ENCODE results near the gene LIN7A. TPM values are rescaled to one million over a fixed set of nuclear protein-coding genes. Genes with fewer than 3 reads are reported as not detected.
A peak's percentile ranks its signal among the peaks of the same experiment; 100 is the strongest.

The LIN7A gene
- total RNA-seq, 1 donor from 2014 or later, result 27.7 TPM

DNA sequence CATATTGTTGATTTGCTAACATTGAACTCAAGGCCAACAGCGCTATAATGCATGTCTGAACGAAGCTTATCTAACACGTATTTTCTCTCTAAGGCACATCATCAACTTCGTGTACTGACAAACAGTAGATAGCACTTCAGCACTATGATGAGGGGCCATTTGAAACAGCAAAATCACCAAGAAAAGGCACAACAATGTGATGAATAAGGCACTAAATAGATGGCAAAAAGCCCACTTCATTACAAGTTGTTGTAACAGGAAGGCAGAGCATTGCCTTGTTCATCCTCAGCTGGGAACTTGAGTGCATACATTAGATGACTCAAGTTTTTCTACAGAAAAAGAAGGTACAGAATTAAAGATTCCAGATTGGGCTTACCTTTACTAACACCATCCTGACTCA, 75.2 kb downstream of the LIN7A start:
- no peak overlapping the region for H3K27ac Mint-ChIP-seq (ENCODE audit: unreplicated experiment)
- TF ChIP-seq, protein P1, sequence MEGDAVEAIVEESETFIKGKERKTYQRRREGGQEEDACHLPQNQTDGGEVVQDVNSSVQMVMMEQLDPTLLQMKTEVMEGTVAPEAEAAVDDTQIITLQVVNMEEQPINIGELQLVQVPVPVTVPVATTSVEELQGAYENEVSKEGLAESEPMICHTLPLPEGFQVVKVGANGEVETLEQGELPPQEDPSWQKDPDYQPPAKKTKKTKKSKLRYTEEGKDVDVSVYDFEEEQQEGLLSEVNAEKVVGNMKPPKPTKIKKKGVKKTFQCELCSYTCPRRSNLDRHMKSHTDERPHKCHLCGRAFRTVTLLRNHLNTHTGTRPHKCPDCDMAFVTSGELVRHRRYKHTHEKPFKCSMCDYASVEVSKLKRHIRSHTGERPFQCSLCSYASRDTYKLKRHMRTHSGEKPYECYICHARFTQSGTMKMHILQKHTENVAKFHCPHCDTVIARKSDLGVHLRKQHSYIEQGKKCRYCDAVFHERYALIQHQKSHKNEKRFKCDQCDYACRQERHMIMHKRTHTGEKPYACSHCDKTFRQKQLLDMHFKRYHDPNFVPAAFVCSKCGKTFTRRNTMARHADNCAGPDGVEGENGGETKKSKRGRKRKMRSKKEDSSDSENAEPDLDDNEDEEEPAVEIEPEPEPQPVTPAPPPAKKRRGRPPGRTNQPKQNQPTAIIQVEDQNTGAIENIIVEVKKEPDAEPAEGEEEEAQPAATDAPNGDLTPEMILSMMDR (IDR thresholded peaks at IDR 0.05), result no peak
- no peak for DNase-seq (ENCODE audit: extremely low spot score, unreplicated experiment)
- no peaks in the 10 kb centered on the region for H3K9me3 Mint-ChIP-seq (ENCODE audit: unreplicated experiment)
- peaks cover 4% of the 10 kb centered on the region for H3K36me3 Mint-ChIP-seq (ENCODE audit: unreplicated experiment)
- H3K4me1 Mint-ChIP-seq (ENCODE audit: unreplicated experiment), result peaks cover 67% of the 10 kb centered on the region
- no peak overlapping the region for H3K4me3 Mint-ChIP-seq (ENCODE audit: unreplicated experiment)
- H3K27me3 Mint-ChIP-seq (ENCODE audit: unreplicated experiment), result no peaks in the 10 kb centered on the region

DNA sequence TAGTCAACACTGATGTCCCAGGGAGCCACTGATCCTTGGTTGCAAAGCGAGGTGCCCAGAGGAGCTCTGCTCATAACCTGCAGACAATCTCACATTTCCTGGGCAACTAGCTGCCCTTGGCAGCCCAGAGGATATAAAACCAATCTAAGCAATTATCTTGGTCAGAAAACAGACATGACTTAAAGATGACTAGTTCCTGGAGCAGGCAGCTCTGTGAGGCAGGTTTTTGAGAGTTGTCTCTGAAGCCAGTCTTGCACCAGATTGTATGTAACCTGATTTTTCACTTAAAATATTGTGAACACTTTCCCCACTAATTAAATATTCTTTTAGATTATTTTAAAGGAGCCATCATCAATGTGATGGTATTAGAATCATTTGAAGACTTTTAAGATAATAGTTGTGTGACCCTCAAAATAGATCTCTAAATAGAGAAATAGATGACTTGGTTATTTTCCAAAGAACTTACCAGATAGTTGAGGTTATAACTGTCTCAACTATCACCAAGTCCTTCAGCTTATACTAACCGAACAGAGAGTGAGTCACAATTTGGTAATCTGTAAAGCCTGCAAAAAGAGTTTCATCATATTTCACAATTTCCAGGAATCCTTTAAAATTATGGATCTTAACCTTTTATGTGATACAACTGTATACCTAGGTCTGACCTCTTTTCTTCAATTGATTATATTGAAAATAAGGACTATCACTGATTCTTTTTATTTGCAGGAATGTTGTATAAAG, 75.9 kb downstream of the LIN7A start:
- Mint-ChIP-seq H3K27ac (ENCODE audit: unreplicated experiment) (peak overlapping the region; percentile 9), H3K4me3 (ENCODE audit: unreplicated experiment) (no peak overlapping the region), H3K4me1 (ENCODE audit: unreplicated experiment) (peaks cover 74% of the 10 kb centered on the region), H3K9me3 (ENCODE audit: unreplicated experiment) (peaks cover 5% of the 10 kb centered on the region), H3K36me3 (ENCODE audit: unreplicated experiment) (peaks cover 4% of the 10 kb centered on the region), H3K27me3 (ENCODE audit: unreplicated experiment) (no peaks in the 10 kb centered on the region)
- DNase-seq (ENCODE audit: extremely low spot score, unreplicated experiment), result no peak
- TF ChIP-seq, protein P1 (IDR thresholded peaks at IDR 0.05), result no peak

DNA sequence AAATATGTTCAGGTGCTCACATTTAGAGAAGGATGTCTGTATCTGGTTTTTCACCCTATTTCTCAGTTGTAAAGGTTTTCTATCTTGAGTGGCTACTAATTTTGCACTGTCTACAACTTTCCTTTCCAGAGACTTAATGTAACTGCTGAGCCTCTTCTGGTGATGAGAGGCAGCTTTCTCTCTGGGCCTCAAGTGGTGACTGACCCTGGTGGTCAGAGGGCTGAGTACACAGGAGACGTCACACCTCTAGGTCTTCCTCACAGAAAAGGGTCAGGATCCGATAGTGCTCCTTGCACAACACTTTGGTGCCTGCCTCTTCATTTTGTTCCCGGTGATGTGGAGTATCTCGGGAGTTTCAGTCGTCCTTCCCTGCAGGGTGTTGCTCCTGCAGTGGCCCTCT, 76.8 kb downstream of the LIN7A start:
- Mint-ChIP-seq H3K27me3 (ENCODE audit: unreplicated experiment) (no peaks in the 10 kb centered on the region), H3K27ac (ENCODE audit: unreplicated experiment) (peak overlapping the region; percentile 8), H3K9me3 (ENCODE audit: unreplicated experiment) (peaks cover 5% of the 10 kb centered on the region), H3K4me1 (ENCODE audit: unreplicated experiment) (peaks cover 81% of the 10 kb centered on the region), H3K4me3 (ENCODE audit: unreplicated experiment) (no peak overlapping the region), H3K36me3 (ENCODE audit: unreplicated experiment) (peaks cover 4% of the 10 kb centered on the region)
- no peak for DNase-seq (ENCODE audit: extremely low spot score, unreplicated experiment)
- TF ChIP-seq, protein P1 (IDR thresholded peaks at IDR 0.05), result no peak

DNA sequence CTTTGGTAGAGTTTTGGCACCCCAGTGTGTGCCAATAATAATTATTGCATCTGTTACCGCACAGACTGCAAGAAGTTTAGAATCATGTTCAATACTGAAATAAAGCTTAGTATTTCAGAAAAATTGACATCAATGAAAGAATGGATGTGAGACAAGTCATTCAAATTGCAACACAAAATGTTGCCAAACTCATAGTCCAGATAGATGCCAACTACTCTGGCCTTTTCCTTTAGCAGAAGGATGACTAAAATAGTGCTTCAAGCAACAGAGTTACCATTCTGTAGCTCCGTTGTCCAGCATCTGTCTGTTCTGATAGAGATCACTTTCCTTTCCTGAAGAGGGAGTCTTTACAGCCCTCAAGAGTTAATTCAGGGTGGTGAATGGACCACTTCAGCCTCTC, 77.5 kb downstream of the LIN7A start:
- H3K9me3 Mint-ChIP-seq (ENCODE audit: unreplicated experiment), result peaks cover 5% of the 10 kb centered on the region
- no peak for DNase-seq (ENCODE audit: extremely low spot score, unreplicated experiment)
- peaks cover 4% of the 10 kb centered on the region for H3K36me3 Mint-ChIP-seq (ENCODE audit: unreplicated experiment)
- H3K4me3 Mint-ChIP-seq (ENCODE audit: unreplicated experiment), result no peak overlapping the region
- no peaks in the 10 kb centered on the region for H3K27me3 Mint-ChIP-seq (ENCODE audit: unreplicated experiment)
- TF ChIP-seq, protein P1 (IDR thresholded peaks at IDR 0.05), result no peak
- peaks cover 75% of the 10 kb centered on the region for H3K4me1 Mint-ChIP-seq (ENCODE audit: unreplicated experiment)
- H3K27ac Mint-ChIP-seq (ENCODE audit: unreplicated experiment), result no peak overlapping the region

DNA sequence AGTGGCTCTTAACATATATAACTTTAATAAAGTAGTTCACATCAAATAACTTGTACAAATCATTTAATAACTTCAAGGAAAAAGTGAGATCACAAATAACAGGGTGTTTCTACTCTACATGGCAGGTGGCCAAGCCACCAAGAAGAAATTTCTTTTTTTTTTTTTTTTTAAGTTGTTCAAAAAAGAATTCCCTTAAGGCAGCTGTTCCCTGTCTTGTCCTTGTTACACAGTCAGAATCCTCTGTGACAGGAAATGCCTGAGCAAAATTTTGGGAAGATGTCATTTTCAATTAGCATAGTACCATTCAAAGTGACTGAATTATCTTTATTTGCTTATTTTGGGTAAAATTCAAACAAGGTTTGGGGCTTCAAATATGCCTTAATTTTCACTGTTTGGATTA, 79.4 kb downstream of the LIN7A start:
- Mint-ChIP-seq H3K36me3 (ENCODE audit: unreplicated experiment) (peaks cover 5% of the 10 kb centered on the region), H3K27me3 (ENCODE audit: unreplicated experiment) (no peaks in the 10 kb centered on the region), H3K9me3 (ENCODE audit: unreplicated experiment) (peaks cover 5% of the 10 kb centered on the region), H3K27ac (ENCODE audit: unreplicated experiment) (peak overlapping the region; percentile 73), H3K4me3 (ENCODE audit: unreplicated experiment) (no peak overlapping the region), H3K4me1 (ENCODE audit: unreplicated experiment) (peaks cover 60% of the 10 kb centered on the region)
- DNase-seq (ENCODE audit: extremely low spot score, unreplicated experiment), result no peak
- TF ChIP-seq, protein P1 (IDR thresholded peaks at IDR 0.05), result no peak

Measured in osteocyte (in vitro differentiated cells).